Peyer's patch (tissue), 4 donors: ENCODE results near the gene DOCK3.
"Not testable (repeated sequence)": the region's sequence is repeated elsewhere in the genome, so short reads cannot be mapped to it uniquely, and the experiment has no call there.

Source experiments
- CTCF ChIP-seq, 6 experiments: fragments of 450-650 bp in 4 of 6; fragments of 200-600 bp in 2 of 6; sonication (generic) in 1 of 6; IDR thresholded peaks; one replicate each; pipeline ENCODE4 v1.5.1; 2017 to 2019; ENCODE audit warnings: antibody characterized with exemption in 6 of 6, mild to moderate bottlenecking in 3 of 6, moderate library complexity in 1 of 6
- POLR2A ChIP-seq, 2 donors: fragments of 450-650 bp; IDR thresholded peaks; one replicate each; pipeline ENCODE4 v1.5.1; 2017; ENCODE audit warnings: antibody characterized with exemption in 2 of 2, mild to moderate bottlenecking in 2 of 2, moderate library complexity in 2 of 2

DNA sequence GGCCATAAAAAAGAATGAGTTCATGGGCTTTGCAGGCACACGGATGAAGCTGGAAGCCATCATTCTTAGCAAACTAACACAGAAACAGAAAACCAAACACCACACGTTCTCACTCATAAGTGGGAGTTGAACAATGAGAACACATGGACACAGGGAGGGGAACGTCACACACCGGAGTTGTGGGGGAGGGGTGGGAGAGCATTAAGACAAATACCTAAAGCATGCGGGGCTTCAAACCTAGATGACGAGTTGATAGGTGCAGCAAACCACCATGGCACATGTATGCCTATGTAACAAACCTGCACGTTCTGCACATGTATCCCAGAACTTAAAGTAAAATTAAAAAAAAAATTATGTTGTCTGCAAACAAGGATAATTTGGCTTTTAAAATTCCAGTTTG lies 200.1 kb downstream of the DOCK3 start:
- not testable (repeated sequence) for TF ChIP-seq CTCF, POLR2A (IDR thresholded peaks at IDR 0.05)
